ENCODE data around the gene TNFSF11.

The TNFSF11 gene

GRCh38 chr13:42611086-42611779 is 37.3 kb downstream of the TNFSF11 start:
- DNase-seq (ENCODE audit: low read depth in 2 of 2), result no peak

- no peak for DNase-seq (ENCODE audit: low read depth in 2 of 2)
Observed at GRCh38 chr13:42612021-42612765, 38.2 kb downstream of the TNFSF11 start.

- no peak for DNase-seq (ENCODE audit: low read depth in 2 of 2)
Observed at GRCh38 chr13:42614436-42615035, 40.6 kb downstream of the TNFSF11 start.

- DNase-seq (ENCODE audit: low read depth in 2 of 2), result no peak
Observed at GRCh38 chr13:42615691-42616090, 41.7 kb downstream of the TNFSF11 start.

GRCh38 chr13:42617221-42617620 is 43.3 kb downstream of the TNFSF11 start:
- no peak for DNase-seq (ENCODE audit: low read depth in 2 of 2)

GRCh38 chr13:42623916-42624315 is 50.0 kb downstream of the TNFSF11 start:
- DNase-seq (ENCODE audit: low read depth in 2 of 2), result no peak

- no peak for DNase-seq (ENCODE audit: low read depth in 2 of 2)
Observed at GRCh38 chr13:42625611-42626010, 51.7 kb downstream of the TNFSF11 start.

GRCh38 chr13:42626176-42626860 is 52.4 kb downstream of the TNFSF11 start:
- no peak for DNase-seq (ENCODE audit: low read depth in 2 of 2)

GRCh38 chr13:42628666-42629065 is 54.7 kb downstream of the TNFSF11 start:
- DNase-seq (ENCODE audit: low read depth in 2 of 2), result no peak

GRCh38 chr13:42631181-42631580 is 57.2 kb downstream of the TNFSF11 start:
- no peak for DNase-seq (ENCODE audit: low read depth in 2 of 2)

GRCh38 chr13:42633495-42633894 is 59.5 kb downstream of the TNFSF11 start:
- DNase-seq (ENCODE audit: low read depth in 2 of 2), result no peak

- DNase-seq (ENCODE audit: low read depth in 2 of 2), result no peak
Observed at GRCh38 chr13:42638101-42638500, 64.1 kb downstream of the TNFSF11 start.

GRCh38 chr13:42638886-42639285 is 64.9 kb downstream of the TNFSF11 start:
- DNase-seq (ENCODE audit: low read depth in 2 of 2), result no peak

- DNase-seq (ENCODE audit: low read depth in 2 of 2), result no peak
Observed at GRCh38 chr13:42643076-42643475, 69.1 kb downstream of the TNFSF11 start.

- DNase-seq (ENCODE audit: low read depth in 2 of 2), result no peak
Observed at GRCh38 chr13:42644841-42645240, 70.9 kb downstream of the TNFSF11 start.

- no peak for DNase-seq (ENCODE audit: low read depth in 2 of 2)
Observed at GRCh38 chr13:42645717-42646116, 71.8 kb downstream of the TNFSF11 start.

- no peak for DNase-seq (ENCODE audit: low read depth in 2 of 2)
Observed at GRCh38 chr13:42649141-42649540, 75.2 kb downstream of the TNFSF11 start.

GRCh38 chr13:42649831-42650230 is 75.9 kb downstream of the TNFSF11 start:
- DNase-seq (ENCODE audit: low read depth in 2 of 2), result no peak

GRCh38 chr13:42650506-42650905 is 76.6 kb downstream of the TNFSF11 start:
- DNase-seq (ENCODE audit: low read depth in 2 of 2), result no peak

GRCh38 chr13:42651936-42652641 is 78.1 kb downstream of the TNFSF11 start:
- no peak for DNase-seq (ENCODE audit: low read depth in 2 of 2)

GRCh38 chr13:42652642-42653415 is 78.9 kb downstream of the TNFSF11 start:
- DNase-seq (ENCODE audit: low read depth in 2 of 2), result no peak

Data from stimulated activated CD8-positive, alpha-beta memory T cell treated with anti-CD3 and anti-CD28 coated beads, Interleukin-2, amount 100 ng/mL, for 1 hour (primary cell).